HG03442 (cell line): Measurements from ENCODE around the gene NRXN2.
"Not testable (repeated sequence)": the region's sequence is repeated elsewhere in the genome, so short reads cannot be mapped to it uniquely, and the experiment has no call there.

Experiments
- ATAC-seq: cut with Tn5 transposase; IDR thresholded peaks from one replicate; pipeline ENCODE4 v1.9.1; 2021; ENCODE audit warnings: mild to moderate bottlenecking, moderate library complexity; ENCODE audit not compliant: unreplicated experiment

The NRXN2 gene

DNA sequence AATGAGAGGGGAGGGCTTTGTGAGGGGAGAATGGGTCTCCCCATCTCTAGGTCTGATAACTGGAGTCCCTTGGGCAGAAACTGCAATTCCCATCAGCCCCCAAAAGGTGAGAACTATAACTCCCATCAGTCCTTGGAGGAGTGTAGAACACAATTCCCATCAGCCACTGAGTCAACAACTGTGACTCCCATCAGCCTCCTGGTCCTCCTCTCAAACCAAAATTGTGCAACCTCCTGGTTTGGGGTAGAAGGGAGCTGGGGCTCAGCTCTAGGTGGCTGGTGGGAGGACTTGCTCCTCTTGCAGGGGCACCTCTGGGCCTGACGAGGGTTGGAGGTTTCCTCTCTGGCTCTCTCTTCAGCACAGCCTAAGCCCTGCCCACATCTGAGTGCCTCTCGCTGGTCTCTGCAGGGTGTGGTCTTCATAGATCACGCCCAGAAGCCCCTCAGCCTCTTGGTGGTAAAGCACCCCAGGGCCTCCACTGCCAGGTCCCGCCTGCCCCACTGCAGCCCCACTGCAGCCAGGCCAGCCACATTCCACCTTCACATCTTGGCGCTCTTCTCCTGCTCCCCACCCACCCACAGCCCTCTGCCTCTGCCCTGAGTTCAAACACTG, 113.5 kb downstream of the NRXN2 start:
- no peak for ATAC-seq

DNA sequence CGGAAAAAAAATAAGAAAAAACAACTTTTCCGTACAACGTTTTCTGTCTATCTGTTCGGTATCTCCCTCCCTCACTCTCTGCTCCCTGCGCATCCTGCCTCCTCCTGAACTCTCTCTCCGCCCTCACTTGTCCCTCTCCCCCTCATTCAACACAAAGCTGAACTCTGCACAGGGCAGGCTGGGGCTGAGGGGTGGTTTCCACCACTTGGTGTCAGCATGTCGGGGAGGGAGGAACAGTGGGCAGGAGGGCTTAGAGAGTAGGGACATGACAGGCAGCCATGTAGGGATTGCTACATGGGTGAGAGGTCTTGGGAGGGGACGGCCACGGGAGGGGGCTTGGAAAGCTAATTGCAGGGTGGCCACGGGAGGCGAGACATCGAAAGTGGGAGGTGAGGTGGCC, 114.4 kb downstream of the NRXN2 start:
- ATAC-seq, result no peak

DNA sequence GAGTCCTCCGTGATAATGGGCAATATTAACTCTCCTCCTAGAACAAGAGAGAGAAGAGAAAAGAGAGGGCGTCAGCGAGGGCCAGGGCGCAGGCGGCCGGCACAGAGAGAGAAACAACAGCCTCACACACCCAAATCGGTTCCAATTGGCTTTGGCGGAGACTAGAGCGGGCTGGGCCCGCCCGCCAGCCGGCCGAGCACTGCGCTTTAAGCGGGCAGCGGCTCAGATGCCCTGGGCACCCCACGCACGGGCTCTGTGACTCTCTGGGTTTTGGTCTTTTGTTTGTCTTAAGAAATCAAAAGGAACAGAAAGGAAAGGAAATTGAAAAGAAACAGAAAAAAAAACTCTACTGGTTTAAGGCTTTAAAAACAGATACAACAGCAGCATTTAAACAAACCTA, 115.0 kb downstream of the NRXN2 start:
- ATAC-seq, result no peak

DNA sequence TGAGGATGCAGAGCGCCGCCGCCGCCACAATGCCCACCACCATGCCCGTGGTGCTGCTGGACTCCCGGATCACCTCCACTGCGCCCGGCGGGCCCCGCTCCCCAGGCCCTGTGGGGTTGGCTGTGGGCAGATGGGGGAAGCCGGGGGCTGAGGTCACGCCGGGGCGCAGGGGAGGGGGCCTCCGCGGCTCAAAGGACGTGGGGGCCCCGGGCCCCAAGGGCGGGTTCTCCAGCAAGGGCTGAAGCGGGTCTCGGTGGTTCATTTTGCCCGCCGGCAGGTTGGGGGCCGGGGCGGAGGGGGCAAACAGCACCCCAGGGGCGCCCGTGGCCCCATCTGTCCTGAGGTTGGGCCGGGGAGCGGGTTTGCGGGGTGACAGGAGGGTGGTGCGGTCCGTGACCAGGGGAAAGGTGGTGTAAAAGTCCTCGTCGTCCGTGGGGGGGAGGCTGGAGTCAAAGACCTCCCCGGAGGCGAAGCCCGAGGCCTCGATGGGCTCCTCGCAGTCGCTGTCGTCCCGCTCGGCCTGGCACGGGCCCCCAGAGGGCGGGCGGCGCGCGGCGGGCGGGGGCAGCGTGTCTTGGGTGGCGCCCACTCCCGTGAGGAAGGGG, 115.5 kb downstream of the NRXN2 start:
- no peak for ATAC-seq

DNA sequence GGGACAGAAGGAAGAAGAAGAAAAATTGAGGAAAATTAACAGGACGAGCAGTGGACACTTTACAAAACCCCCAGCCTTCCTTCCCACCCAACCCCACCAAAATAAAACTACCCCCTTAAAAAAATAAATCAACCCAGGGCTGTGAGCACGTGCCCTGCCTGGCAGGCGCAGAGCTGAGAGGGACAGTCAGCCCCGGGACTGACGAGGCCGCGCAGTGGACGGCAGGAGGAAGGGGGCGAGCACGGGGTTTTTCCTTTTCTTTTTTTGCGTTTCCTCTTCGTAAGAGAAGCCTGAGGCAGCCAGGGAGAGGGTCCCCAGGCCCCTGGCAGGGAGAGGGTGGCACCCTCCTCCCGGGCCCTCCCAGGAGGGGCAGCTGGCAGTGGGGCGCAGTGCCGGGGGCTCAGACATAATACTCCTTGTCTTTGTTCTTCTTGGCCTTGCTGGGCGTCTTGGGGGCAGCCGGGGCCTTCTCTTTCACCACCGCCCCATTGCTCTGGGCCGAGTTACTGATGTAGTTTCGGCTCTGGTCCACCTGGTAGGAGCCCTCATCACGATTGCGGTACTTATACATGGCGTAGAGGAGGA, 116.1 kb downstream of the NRXN2 start:
- ATAC-seq, result no peak

DNA sequence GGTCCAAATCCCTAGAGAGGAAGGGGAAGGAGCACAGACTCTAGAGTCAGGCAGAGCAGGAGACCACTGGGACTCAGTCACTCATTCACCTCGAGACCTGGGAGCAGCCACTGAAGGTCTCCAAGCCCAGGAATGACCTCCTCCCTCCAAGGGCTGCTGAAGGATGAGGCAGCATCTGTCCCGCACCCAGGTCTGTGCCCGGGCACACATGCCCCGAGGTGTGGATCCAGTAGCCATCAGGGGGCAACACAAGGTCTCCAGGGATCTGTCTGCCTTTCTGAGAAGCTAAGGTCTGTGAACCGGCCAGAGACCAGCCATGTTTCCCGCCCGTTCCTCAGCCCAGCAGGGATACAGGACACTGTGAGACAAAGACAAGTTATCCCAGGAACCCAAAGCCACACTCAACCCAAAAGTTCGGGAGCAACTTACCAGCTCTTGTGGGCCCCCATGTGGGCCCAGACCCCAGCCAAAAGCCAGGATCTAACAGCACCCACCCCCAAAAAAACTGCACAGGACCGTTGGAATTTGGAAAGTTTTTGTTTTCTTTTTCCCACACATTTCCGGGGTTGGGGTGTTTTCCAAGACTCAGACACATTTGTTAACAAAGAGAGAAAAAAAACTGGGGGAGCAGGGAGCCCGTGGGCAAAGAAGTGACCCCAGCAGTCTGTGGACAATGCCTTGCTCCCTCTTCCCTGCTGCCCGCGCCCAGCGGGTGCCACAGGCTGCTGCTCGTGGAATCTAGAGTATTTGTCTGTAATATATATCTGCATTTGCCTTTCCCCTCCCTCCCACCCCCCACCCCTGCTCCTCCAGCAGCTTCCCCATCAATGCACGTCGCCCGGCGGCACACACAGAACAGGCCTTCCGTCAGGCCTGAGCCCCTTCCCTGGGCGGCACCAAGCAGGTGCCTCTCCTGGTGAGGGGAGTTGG, 117.1 kb downstream of the NRXN2 start:
- no peak for ATAC-seq

DNA sequence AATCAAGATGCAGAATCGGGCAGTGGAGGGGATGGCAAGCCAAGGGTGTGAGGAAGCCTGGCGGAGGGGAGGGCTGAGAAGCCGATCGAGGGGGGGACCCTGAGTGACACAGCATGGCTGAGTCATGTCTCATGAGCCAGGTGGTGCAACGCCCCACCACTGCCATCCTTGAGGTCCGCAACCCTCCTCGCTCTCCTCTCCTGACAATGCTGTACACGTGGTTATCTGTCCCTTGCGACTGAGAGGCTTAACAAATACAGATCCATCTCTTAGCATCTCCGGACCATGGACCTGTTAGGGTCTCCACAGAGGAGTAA, 117.8 kb downstream of the NRXN2 start:
- no peak for ATAC-seq

DNA sequence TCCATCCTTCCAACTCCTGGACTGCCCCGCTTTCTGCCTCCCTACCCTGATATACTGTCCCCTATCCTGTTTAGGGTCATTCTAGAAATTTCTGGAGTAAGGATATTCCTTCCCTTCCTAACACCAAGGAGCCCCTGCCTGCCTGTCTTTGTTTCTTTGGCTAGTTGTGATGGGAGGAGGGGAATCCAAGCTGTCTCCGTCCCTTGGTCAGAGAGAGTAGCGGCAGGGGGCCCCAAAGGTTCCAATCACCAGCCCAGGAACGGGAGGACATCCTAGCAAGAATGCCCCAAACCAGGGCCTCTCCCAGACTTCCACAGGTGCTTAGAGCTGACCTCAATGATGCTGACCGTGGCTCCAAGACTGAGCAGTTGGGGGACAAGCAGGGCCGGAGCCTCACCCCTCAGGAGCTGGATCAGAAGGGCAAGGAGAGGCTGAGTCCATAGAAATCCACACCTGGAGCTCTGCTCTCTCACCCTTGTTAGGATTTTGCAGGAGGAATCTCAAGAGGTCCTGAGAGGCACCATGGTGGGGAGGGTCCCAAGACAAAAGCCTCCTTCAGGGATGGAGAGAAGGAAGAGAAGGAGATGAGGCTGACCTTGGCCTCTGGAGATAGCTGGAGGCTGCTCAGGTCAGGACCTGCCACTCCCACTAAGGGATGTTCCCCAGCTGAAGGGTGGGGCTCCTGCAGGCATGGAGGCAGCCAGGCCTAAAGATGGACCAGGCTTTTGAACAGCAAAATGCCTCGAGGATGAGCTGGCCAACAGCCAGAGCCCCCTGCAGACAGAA, 118.3 kb downstream of the NRXN2 start:
- ATAC-seq, result no peak

DNA sequence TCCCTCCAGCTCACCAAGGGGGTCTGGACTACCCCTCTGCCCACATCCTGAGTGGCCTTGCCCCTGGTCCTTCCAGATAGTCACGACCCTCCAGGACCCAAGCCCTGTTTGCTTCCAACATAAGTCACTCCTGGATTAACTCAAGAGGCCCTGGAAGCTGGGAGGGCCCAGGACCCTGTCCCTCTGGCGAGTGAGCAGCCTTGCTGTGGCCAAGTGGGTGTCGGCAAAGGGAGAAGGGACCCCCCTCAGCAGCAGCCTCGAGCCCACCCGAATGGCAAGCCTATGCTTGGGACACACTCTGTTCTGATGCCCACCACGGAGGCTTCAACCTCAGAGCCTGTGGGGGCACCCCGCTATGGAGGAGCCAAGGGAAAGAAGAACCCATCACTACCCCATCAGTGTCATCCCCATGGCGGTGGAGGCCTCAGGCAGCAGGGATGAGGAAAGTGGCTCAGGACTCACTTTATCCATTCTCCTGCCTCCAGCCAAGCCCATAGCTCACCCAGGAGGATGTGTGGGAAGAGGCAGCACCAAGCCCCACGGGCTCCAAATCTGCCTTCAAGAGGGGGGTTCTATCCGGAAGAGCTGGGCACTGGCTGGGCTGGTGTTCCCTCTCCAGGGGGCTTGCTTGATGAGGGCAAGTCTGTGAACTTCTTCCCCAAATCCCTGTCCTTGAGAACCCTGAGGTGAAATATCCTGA, 119.4 kb downstream of the NRXN2 start:
- no peak for ATAC-seq

DNA sequence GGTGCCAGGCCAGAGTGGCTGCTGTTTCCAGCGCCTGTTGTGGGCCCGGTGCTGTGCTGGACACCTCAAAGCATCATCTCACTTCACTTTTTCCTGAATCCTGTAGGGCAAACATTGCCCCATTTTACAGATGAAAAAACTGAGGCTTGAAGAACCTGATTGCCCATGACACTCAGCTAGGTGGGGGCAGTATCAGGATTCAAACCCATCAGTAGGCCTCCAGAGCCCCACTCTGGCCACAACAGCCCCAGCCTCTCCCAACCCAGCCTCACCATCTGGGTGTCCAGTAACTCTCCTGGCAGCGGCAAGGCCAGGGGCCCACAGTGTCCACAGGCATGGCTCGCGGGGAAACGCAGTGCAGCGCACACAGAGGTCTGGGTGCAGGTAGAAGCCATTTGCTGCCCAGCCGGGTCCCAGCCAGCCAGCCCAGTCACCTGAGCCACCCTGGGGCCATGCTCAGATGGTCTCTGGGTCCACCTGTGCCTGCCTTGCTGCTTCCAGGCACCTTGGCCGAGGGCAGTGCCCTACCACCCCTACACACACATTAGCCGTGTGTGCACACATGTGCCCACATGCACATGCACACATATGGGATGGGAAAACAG, 120.4 kb downstream of the NRXN2 start:
- no peak for ATAC-seq

DNA sequence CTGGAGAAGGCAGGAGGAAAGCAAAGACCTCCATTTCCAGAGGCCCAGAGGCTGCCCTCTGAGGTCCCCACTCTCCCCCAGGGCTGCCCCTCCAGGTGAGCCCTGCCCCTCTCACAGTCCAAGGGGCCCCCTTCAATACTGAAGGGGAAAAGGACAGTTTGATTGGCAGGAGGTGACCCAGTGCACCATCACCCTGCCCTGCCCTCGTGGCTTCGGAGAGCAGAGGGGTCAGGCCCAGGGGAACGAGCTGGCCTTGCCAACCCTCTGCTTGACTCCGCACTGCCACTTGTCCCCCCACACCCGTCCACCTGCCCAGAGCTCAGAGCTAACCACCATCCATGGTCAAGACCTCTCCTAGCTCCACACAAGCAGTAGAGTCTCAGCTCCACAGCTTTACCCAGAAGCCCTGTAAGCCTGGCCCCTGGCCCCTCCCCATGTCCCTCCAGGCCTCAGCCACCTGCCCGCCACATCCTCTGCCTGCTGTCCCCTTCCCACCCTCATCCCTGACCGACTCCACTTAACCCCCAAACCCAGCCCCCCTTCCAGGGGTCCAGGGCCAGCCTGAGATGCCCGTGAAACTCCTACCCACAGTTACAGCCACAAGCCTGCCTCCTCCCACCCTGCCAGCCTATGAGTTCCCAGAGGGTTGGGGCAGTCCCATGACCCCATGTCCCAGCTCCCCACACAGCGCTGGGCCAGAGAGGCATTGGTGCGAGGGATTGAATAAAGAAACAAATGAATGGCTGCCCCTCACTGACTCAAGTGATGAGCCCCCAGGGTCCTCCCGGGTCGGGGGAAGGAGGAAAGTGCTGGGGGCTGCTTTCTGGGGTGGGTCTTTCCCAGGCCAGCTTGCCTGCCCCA, 121.2 kb downstream of the NRXN2 start:
- no peak for ATAC-seq

DNA sequence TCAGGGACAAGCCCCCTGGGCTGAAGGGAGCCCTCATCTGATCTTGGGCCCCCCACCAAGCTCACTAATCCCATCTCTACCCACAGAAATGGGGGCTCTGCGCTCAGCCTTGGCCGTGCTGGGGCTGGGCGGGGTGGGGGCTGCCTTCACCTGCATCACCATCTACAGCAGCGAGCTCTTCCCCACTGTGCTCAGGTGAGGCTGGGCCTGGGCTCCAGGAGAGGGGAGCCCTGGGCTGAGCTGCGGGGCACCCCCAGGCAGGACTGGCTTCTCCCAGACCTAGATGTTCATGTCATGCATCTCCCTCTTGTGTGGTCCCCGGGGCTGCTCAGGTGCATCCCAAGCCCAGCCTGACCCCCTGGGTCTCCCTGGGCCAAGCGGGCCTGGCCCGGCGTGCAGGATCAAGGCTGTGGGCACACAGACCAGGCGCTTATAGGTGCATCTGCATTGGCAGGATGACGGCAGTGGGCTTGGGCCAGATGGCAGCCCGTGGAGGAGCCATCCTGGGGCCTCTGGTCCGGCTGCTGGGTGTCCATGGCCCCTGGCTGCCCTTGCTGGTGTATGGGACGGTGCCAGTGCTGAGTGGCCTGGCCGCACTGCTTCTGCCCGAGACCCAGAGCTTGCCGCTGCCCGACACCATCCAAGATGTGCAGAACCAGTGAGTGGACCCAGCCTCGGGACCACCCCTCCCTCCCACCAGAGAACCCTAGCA, 122.6 kb downstream of the NRXN2 start:
- ATAC-seq, result no peak

DNA sequence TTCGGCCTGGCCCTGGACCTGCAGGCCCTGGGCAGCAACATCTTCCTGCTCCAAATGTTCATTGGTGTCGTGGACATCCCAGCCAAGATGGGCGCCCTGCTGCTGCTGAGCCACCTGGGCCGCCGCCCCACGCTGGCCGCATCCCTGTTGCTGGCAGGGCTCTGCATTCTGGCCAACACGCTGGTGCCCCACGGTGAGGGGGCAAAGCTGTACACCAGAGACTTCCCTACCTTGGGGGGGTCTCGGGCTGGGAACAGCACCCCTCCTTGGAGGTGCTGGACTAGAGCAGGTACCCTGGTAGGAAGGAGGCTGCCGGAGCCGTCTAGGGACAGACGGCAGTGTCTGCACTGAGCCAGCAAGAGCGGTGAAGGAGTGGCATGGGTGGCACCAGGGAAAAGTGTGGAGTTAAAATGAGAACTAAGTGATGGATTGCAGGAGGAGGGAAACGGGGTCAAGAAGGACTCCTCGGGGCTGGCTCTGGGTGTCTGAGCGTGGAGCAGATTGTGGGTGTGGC, 123.2 kb downstream of the NRXN2 start:
- no peak for ATAC-seq

DNA sequence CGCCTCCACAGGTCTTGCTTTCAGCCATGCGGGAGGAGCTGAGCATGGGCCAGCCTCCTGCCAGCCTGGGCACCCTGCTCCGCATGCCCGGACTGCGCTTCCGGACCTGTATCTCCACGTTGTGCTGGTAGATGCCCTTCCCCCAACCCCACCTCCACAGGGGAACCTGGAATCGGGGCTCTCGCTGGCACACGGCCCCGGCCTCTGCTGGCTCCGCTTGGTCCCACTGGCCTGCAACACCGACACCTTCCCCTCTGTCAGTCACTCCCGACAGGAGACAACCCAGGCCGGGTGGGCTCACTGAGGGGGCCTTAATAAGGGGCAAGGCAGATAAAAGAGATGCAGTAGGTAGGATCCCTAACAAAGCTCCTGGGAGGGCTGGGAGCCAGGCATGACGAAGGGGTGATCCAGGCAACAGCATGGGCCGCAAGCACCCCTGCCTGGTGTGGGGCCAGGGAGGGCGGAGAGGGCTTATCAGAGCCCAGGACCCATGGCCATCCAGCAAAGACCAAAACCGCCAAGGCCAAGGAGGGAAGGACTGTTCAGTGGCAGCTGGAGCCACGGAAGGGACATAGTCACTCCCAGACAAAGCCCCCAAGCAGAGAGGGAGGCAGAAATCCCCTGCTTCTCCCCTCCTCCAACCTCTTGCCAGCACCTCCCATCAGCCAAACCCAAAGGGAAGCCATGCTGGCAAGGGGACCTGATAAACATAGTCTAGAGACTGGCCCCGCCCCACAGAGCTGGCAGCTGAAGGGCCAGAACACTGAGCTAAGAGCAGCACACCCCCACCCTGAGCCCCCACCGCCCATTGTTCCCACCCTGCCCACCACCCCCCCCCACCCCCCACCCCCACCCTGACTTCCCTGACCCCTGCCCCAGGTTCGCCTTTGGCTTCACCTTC, 124.0 kb downstream of the NRXN2 start:
- ATAC-seq, result no peak

DNA sequence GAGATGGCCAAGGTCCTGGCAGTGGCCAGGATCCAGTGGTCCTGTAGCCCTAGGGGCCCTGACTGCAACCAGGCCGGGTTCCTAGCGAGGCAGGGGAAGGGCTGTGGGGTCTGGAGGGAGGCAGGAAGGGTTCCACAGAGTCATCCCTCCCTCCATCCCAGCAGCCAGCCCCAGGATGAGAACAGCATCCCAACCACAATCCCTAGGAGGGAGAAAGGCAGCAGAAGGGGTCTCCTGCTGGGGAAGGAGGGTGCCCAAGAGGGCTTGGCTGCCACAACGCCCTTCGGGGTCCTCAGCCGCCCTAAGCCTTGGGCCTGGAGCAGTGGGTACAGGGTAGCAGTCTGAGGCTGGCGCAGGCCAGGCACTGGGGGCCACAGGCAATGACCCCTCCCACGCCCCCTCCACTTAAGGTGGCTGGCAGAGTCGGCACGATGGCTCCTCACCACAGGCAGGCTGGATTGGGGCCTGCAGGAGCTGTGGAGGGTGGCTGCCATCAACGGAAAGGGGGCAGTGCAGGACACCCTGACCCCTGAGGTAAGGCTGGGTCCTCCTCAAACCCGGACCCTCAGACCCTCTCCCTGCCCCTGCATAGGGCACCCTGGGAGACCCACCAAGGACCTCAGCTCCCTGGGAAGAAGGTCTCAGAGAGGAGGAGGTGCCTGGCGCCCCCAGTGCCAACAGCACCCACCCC, 124.7 kb downstream of the NRXN2 start:
- ATAC-seq, result no peak

DNA sequence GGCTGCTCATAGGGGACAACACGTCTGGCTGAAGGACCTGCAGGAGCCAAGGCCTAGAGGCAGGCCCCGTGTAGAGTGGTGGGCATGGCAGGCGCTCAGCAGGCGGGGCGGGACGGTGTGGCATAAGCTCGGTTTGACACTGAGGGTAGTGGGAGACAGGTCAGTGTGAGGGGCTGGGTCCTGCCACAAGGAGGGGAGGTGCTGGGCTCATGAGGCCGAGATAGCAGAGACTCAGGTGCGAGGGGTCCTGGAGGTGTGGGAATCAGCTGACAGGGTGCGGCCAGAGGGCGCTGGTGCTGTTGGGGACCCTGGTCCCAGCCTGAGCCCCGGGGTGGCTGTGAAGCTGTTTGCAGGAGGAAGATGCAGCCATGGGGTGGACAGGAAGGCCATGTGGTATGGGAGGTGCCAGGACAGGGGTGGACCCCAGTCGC, 125.3 kb downstream of the NRXN2 start:
- no peak for ATAC-seq

DNA sequence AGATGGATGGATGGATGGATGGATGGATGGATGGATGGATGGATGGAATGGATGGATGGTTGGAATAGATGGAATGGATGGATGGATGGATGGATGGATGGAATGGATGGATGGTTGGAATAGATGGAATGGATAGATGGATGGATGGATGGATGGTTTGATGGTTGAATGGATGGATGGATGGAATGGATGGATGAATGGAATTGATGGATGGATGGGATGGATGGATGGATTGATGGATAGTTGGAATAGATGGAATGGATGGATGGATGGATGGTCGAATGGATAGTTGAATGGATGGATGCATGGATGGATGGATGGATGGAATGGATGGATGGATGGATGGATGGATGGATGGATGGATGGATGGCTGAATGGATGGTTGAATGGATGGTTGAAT, 127.1 kb downstream of the NRXN2 start:
- ATAC-seq, result not testable (repeated sequence)
